Inflammatory macrophage (primary cell): ENCODE measurements around the gene TRAPPC14.
A peak's percentile ranks its signal among the peaks of the same experiment; 100 is the strongest.
"Not testable (repeated sequence)": the region's sequence is repeated elsewhere in the genome, so short reads cannot be mapped to it uniquely, and the experiment has no call there.

Source experiments
- DNase-seq, 2 donors: peaks; one replicate each; pipeline ENCODE4 v3.0.0-alpha.2; 2020 to 2022
- total RNA-seq, 18 experiments: gene quantifications; one replicate each; lab custom pipeline; 2026; ENCODE audit warnings: mixed read lengths in 6 of 18, inconsistent platforms in 2 of 18; lab: John Stamatoyannopoulos, UW

The TRAPPC14 gene
- total RNA-seq = 9.2 to 47.9 (median 19.5) reads per million in 18 experiments

- DNase-seq = peak; percentile 84 to 90
Measured at GRCh38 chr7:100158229-100159098, at the start of gene TRAPPC14. Gene TRAPPC14, minus strand, starts transcription at chr7:100158723. Its CDS starts 224 bp downstream, at chr7:100158499.

GRCh38 chr7:100204454-100204853 lies 45.9 kb upstream of the TRAPPC14 start:
- DNase-seq = no peak

- DNase-seq = no peak
Measured at GRCh38 chr7:100200693-100201092, 42.2 kb upstream of the TRAPPC14 start.

- DNase-seq = no peak
Measured at GRCh38 chr7:100198266-100198665, 39.7 kb upstream of the TRAPPC14 start.

GRCh38 chr7:100195901-100196322 lies 37.4 kb upstream of the TRAPPC14 start:
- not testable (repeated sequence) for DNase-seq

GRCh38 chr7:100195222-100195621 lies 36.7 kb upstream of the TRAPPC14 start:
- no peak for DNase-seq

GRCh38 chr7:100192969-100193368 lies 34.4 kb upstream of the TRAPPC14 start:
- DNase-seq = no peak

GRCh38 chr7:100192281-100192862 lies 33.8 kb upstream of the TRAPPC14 start:
- not testable (repeated sequence) for DNase-seq

- DNase-seq = peak; percentile 67 to 72
Measured at GRCh38 chr7:100191775-100192174, 33.3 kb upstream of the TRAPPC14 start.

- DNase-seq = peak; percentile 45 to 67
Measured at GRCh38 chr7:100190048-100190711, 31.7 kb upstream of the TRAPPC14 start.

GRCh38 chr7:100189061-100189460 lies 30.5 kb upstream of the TRAPPC14 start:
- no peak for DNase-seq

GRCh38 chr7:100185726-100186125 lies 27.2 kb upstream of the TRAPPC14 start:
- no peak for DNase-seq

GRCh38 chr7:100183090-100183489 lies 24.6 kb upstream of the TRAPPC14 start:
- not testable (repeated sequence) for DNase-seq

GRCh38 chr7:100182616-100183015 lies 24.1 kb upstream of the TRAPPC14 start:
- DNase-seq = not testable (repeated sequence)

- DNase-seq = not testable (repeated sequence)
Measured at GRCh38 chr7:100180084-100180483, 21.6 kb upstream of the TRAPPC14 start.

GRCh38 chr7:100177045-100178001 lies 18.8 kb upstream of the TRAPPC14 start, which contains the start of the genes GPC2 and STAG3:
Gene GPC2, minus strand, starts transcription at chr7:100177381. Its CDS starts 182 bp downstream, at chr7:100177199.
Gene STAG3, plus strand, starts transcription at chr7:100177918. Its CDS starts 2,639 bp downstream, at chr7:100180557.
- peak; percentile 97 to 98 for DNase-seq

- no peak for DNase-seq
Measured at GRCh38 chr7:100176096-100177044, 17.8 kb upstream of the TRAPPC14 start.

GRCh38 chr7:100175296-100175935 lies 16.9 kb upstream of the TRAPPC14 start:
- DNase-seq = no peak

GRCh38 chr7:100174582-100174981 lies 16.1 kb upstream of the TRAPPC14 start:
- no peak for DNase-seq
